K562 (cell line): ENCODE measurements around the gene PHF5A. TPM values are rescaled to one million over a fixed set of nuclear protein-coding genes. Genes with fewer than 3 reads are reported as not detected.

Experiments
- CBX1 ChIP-seq: sonication (generic); IDR thresholded peaks from 2 replicates; pipeline ENCODE4 v1.6.1; 2016; ENCODE audit warnings: antibody characterized with exemption, low read depth, mild to moderate bottlenecking
- DIDO1 ChIP-seq: fragments of 450-650 bp; IDR thresholded peaks from 2 replicates; pipeline ENCODE4 v1.6.1; 2016; ENCODE audit warnings: low read depth, missing biosample characterization, missing genetic modification characterization
- HCFC1 ChIP-seq: IDR thresholded peaks from 2 replicates; pipeline ENCODE4 v1.6.1; 2012; ENCODE audit warnings: low read depth, low read length, improper control_type of control experiment
- IFI16 ChIP-seq: fragments of 250-450 bp; sonication (Bioruptor Pico); IDR thresholded peaks from 2 replicates; pipeline ENCODE4 v2.1.2; 2022; ENCODE audit warnings: mild to moderate bottlenecking, inconsistent platforms
- JUNB ChIP-seq: fragments of 450-650 bp; formaldehyde crosslinking; conservative IDR thresholded peaks from 2 replicates; pipeline ENCODE4 v1.4.0; 2020; ENCODE audit warnings: mild to moderate bottlenecking
- KHSRP ChIP-seq: fragments of 450-650 bp; IDR thresholded peaks from 2 replicates; pipeline ENCODE4 v1.6.1; 2017
- MAFK ChIP-seq: IDR thresholded peaks from 2 replicates; pipeline ENCODE4 v1.6.1; 2011; ENCODE audit warnings: low read length, improper control_type of control experiment
- MCM5 ChIP-seq: fragments of 450-650 bp; IDR thresholded peaks from 2 replicates; pipeline ENCODE4 v1.6.1; 2016; ENCODE audit warnings: low read depth
- NELFE ChIP-seq: IDR thresholded peaks from 2 replicates; pipeline ENCODE4 v1.6.1; 2011; ENCODE audit warnings: mild to moderate bottlenecking; ENCODE audit not compliant: insufficient read depth, insufficient read length
- NR1H2 ChIP-seq: sonication (generic); formaldehyde crosslinking; IDR thresholded peaks from 2 replicates; pipeline ENCODE4 v1.4.0; 2020; ENCODE audit warnings: mild to moderate bottlenecking, missing genetic modification reagents
- PHF21A ChIP-seq: fragments of 450-650 bp; IDR thresholded peaks from 2 replicates; pipeline ENCODE4 v1.6.1; 2017; ENCODE audit warnings: low read depth, borderline replicate concordance
- RBM17 ChIP-seq: fragments of 200-400 bp; formaldehyde crosslinking; IDR thresholded peaks from 2 replicates; pipeline ENCODE4 v1.6.1; 2017; ENCODE audit warnings: low read depth, mild to moderate bottlenecking, low read length, borderline replicate concordance
- RBM39 ChIP-seq: fragments of 200-400 bp; formaldehyde crosslinking; optimal IDR thresholded peaks from 2 replicates; pipeline ENCODE3; 2018; ENCODE audit warnings: low read depth, low read length
- SMARCA5 ChIP-seq: fragments of 450-650 bp; IDR thresholded peaks from 2 replicates; pipeline ENCODE4 v1.6.1; 2016
- SNIP1 ChIP-seq: fragments of 450-650 bp; IDR thresholded peaks from 2 replicates; pipeline ENCODE4 v1.7.1; 2017; ENCODE audit warnings: low read depth, mild to moderate bottlenecking
- ZBED1 ChIP-seq: IDR thresholded peaks from 2 replicates; pipeline ENCODE4 v1.6.1; 2014
- ZKSCAN8 ChIP-seq: fragments of 200-800 bp; sonication (Bioruptor generic); IDR thresholded peaks from 2 replicates; pipeline ENCODE4 v1.6.1; 2016; ENCODE audit warnings: missing genetic modification characterization, missing compliant biosample characterization
- ZNF445 ChIP-seq: fragments of 250-450 bp; sonication (Bioruptor Pico); IDR thresholded peaks from 2 replicates; pipeline ENCODE4 v1.4.0; 2020; ENCODE audit warnings: low read depth, mild to moderate bottlenecking, moderate library complexity
- ZNF695 ChIP-seq: fragments of 450-650 bp; formaldehyde crosslinking; IDR thresholded peaks from 2 replicates; pipeline ENCODE4 v1.4.0; 2020; ENCODE audit warnings: mild to moderate bottlenecking, moderate library complexity
- polyA plus RNA-seq, 8 experiments: library from polyadenylated mRNA; depleted of rRNA in 4 of 8; stranded (reverse) in 5 of 8; unstranded in 3 of 8; fragments of >200 nt; fragmentation: Nextera tagmentation in 2 of 8; fragmentation: Illumina TruSeq in 1 of 8; extraction: Ambion mirVana in 2 of 8; extraction: Trizol in 1 of 8; gene quantifications; 2 replicates each; pipeline versions ENCODE4 v1.2.1 to v1.2.3, GENCODE V29; 2011 to 2014; ENCODE audit warnings: inconsistent platforms in 1 of 8, missing spikeins in 1 of 8
- total RNA-seq, 7 experiments: library from RNA; depleted of rRNA in 6 of 7; stranded (reverse); fragments of >200 nt in 6 of 7; fragmentation: Illumina TruSeq in 2 of 7; extraction: Trizol in 2 of 7; gene quantifications; 2 replicates each; pipeline versions ENCODE4 v1.2.1 to v1.2.3, GENCODE V29; 2011 to 2021; ENCODE audit warnings: low replicate concordance in 1 of 7
- TF ChIP-seq, protein P1 (sequence below): sonication (generic); formaldehyde crosslinking; IDR thresholded peaks from 2 replicates; pipeline ENCODE4 v1.8.1; 2023; ENCODE audit warnings: mild to moderate bottlenecking, missing genetic modification reagents
- TF ChIP-seq, protein P2 (sequence below), 2 experiments: fragments of 150-350 bp in 1 of 2; IDR thresholded peaks; 2 replicates each; pipeline ENCODE4 v1.6.1; 2012 to 2016; ENCODE audit warnings: low read depth in 2 of 2, low read length in 2 of 2, mild to moderate bottlenecking in 1 of 2, moderate library complexity in 1 of 2
- TF ChIP-seq, protein P3 (sequence below): fragments of 250-450 bp; sonication (Bioruptor Pico); IDR thresholded peaks from 2 replicates; pipeline ENCODE4 v1.5.0; 2020; ENCODE audit warnings: mild to moderate bottlenecking, borderline replicate concordance
- TF ChIP-seq, protein P4 (sequence below), 3 experiments: IDR thresholded peaks in 2 of 3; conservative IDR thresholded peaks in 1 of 3; 2 replicates each; pipeline ENCODE4 v1.5.1; 2011 to 2012; ENCODE audit warnings: low read length in 3 of 3, mild to moderate bottlenecking in 3 of 3, control low read depth in 2 of 3, improper control_type of control experiment in 1 of 3, inconsistent platforms in 1 of 3, low read depth in 1 of 3, mixed read lengths in 1 of 3, moderate library complexity in 1 of 3; ENCODE audit not compliant: insufficient read depth in 2 of 3

Gene PHF5A
- total and polyA plus RNA-seq, 9 of the 15 experiments (the other 6 are each of a cell fraction or from before 2014, with no cell fraction given), result 14.2 to 144 (median 101) TPM

DNA sequence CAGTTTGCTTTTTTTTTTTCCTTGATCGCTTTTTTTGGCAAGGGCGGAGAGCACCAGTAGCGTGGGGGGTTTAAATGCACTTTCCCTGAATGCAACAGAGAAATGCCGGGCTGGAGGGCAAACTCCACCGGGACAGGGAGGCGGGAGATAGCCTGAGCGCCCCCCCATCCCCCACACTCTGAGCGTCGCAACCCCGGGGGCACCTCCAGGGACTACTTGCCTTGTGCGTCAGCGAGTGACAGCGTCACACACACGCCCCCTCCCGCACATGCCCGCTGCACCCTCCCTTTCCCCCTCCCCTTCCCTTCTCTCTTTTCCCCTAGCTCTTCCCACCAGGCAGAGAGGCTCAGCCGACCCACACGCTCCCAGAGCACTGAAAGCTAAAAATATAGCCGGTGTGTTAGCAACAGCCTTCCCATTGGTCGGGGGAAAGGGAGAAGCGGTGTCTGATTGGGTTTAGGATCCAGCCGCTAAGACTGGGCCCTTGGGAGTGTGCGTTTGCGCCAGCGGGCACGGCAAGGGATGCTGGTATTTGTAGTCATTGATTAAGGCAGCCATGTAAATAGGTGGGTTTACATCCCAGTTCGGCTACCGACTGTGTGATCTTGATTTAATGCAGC is 20.2 kb downstream of the PHF5A start (continued):
- TF ChIP-seq, protein P1, sequence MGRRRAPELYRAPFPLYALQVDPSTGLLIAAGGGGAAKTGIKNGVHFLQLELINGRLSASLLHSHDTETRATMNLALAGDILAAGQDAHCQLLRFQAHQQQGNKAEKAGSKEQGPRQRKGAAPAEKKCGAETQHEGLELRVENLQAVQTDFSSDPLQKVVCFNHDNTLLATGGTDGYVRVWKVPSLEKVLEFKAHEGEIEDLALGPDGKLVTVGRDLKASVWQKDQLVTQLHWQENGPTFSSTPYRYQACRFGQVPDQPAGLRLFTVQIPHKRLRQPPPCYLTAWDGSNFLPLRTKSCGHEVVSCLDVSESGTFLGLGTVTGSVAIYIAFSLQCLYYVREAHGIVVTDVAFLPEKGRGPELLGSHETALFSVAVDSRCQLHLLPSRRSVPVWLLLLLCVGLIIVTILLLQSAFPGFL (CRISPR knock-in tag), result no peak
- TF ChIP-seq, protein P2, sequence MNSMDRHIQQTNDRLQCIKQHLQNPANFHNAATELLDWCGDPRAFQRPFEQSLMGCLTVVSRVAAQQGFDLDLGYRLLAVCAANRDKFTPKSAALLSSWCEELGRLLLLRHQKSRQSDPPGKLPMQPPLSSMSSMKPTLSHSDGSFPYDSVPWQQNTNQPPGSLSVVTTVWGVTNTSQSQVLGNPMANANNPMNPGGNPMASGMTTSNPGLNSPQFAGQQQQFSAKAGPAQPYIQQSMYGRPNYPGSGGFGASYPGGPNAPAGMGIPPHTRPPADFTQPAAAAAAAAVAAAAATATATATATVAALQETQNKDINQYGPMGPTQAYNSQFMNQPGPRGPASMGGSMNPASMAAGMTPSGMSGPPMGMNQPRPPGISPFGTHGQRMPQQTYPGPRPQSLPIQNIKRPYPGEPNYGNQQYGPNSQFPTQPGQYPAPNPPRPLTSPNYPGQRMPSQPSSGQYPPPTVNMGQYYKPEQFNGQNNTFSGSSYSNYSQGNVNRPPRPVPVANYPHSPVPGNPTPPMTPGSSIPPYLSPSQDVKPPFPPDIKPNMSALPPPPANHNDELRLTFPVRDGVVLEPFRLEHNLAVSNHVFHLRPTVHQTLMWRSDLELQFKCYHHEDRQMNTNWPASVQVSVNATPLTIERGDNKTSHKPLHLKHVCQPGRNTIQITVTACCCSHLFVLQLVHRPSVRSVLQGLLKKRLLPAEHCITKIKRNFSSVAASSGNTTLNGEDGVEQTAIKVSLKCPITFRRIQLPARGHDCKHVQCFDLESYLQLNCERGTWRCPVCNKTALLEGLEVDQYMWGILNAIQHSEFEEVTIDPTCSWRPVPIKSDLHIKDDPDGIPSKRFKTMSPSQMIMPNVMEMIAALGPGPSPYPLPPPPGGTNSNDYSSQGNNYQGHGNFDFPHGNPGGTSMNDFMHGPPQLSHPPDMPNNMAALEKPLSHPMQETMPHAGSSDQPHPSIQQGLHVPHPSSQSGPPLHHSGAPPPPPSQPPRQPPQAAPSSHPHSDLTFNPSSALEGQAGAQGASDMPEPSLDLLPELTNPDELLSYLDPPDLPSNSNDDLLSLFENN (IDR thresholded peaks at IDR 0.05; ENCODE audit: low read depth in 2 of 2, low read length in 2 of 2), result no peak
- TF ChIP-seq NELFE (no peak), ZNF695 (CRISPR knock-in tag) (no peak), RBM39 (no peak), ZKSCAN8 (CRISPR knock-in tag) (no peak), NR1H2 (CRISPR knock-in tag) (no peak), MCM5 (no peak), SNIP1 (no peak), ZBED1 (no peak), RBM17 (no peak), SMARCA5 (no peak), ZNF445 (CRISPR knock-in tag) (no peak), DIDO1 (no peak), HCFC1 (peak; percentile 90), PHF21A (no peak), IFI16 (CRISPR knock-in tag) (no peak), JUNB (CRISPR knock-in tag) (no peak), MAFK (no peak), KHSRP (no peak), CBX1 (no peak)
- TF ChIP-seq, protein P3, sequence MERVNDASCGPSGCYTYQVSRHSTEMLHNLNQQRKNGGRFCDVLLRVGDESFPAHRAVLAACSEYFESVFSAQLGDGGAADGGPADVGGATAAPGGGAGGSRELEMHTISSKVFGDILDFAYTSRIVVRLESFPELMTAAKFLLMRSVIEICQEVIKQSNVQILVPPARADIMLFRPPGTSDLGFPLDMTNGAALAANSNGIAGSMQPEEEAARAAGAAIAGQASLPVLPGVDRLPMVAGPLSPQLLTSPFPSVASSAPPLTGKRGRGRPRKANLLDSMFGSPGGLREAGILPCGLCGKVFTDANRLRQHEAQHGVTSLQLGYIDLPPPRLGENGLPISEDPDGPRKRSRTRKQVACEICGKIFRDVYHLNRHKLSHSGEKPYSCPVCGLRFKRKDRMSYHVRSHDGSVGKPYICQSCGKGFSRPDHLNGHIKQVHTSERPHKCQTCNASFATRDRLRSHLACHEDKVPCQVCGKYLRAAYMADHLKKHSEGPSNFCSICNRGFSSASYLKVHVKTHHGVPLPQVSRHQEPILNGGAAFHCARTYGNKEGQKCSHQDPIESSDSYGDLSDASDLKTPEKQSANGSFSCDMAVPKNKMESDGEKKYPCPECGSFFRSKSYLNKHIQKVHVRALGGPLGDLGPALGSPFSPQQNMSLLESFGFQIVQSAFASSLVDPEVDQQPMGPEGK, result no peak
- TF ChIP-seq, protein P4, sequence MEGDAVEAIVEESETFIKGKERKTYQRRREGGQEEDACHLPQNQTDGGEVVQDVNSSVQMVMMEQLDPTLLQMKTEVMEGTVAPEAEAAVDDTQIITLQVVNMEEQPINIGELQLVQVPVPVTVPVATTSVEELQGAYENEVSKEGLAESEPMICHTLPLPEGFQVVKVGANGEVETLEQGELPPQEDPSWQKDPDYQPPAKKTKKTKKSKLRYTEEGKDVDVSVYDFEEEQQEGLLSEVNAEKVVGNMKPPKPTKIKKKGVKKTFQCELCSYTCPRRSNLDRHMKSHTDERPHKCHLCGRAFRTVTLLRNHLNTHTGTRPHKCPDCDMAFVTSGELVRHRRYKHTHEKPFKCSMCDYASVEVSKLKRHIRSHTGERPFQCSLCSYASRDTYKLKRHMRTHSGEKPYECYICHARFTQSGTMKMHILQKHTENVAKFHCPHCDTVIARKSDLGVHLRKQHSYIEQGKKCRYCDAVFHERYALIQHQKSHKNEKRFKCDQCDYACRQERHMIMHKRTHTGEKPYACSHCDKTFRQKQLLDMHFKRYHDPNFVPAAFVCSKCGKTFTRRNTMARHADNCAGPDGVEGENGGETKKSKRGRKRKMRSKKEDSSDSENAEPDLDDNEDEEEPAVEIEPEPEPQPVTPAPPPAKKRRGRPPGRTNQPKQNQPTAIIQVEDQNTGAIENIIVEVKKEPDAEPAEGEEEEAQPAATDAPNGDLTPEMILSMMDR (IDR thresholded peaks at IDR 0.05 in 2 of 3, conservative IDR thresholded peaks at IDR 0.05 in 1 of 3; ENCODE audit: insufficient read depth in 2 of 3, low read depth in 1 of 3, low read length in 3 of 3), result no peak
